ENCODE results near the gene MTMR12.
A peak's percentile ranks its signal among the peaks of the same experiment; 100 is the strongest.

The MTMR12 gene

GRCh38 chr5:32270946-32271345, 41.8 kb downstream of the MTMR12 start:
- no peak for DNase-seq

GRCh38 chr5:32270178-32270577, 42.6 kb downstream of the MTMR12 start:
- DNase-seq: no peak

DNA sequence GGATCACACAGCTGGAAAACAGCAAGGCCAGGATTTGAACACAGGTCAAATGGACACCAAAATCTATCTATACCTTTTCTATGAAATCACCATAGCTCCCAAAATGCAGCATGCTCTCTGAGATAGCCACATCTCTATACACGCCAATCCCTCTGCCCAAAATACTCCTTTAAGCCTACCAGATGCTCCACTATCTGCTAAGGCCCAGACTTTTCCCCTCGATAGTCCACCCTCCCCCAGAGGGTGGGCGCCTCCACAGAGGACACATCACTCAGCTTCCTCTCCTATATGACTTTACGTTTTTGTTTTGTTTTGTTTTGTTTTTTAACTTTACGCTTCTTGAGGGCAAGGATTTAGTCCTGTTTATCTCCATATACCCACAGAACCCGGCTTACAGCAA, 46.8 kb downstream of the MTMR12 start:
- no peak for DNase-seq

DNA sequence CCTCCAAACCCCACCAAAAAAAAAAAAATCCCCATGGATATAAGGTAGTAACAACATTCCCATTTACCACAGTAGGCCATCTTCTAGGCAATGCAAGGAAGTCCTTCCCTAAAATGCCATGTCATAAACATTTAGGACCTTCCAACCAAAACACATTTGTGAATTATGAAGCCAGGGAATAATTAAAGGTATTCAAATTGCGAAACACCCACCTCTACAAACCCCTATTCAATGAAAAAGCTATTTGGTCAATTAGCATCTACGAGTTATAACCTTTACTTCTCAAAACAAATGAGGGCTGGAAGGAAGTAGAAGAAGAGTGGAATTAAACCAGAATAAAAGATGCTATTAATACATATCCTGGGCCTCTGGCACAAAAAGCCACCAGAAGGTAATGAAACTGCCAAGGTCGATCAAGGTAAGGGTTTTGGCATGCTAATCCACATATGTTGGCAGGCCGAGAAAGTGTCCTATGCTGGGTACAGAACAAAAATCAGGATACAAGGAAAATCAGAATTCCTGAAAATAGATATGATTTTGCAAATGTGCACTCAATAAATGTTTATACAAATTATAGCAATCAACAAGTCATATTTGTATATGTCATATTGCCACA, 47.7 kb downstream of the MTMR12 start:
- DNase-seq: no peak

GRCh38 chr5:32263684-32264083, 49.1 kb downstream of the MTMR12 start:
- DNase-seq: no peak

DNA sequence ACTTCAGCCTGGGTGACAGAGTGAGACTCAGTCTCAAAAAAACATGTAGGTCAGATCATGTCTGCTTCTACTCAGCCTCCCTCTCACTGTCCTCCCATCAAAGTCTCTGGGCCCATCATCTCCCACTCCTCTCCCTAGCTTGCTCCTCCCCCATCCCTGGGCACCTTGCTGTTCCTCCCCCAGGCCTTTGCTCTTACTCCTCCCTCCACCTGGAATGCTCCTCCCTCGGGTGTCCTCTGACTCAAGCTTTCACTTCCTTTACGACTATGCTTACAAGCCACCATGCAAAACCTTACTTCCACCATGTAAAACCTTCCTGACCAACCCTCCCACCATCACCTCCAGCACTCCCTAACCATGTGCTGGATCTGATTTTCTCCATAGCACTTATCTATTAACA, 51.5 kb downstream of the MTMR12 start:
- DNase-seq: no peak

DNA sequence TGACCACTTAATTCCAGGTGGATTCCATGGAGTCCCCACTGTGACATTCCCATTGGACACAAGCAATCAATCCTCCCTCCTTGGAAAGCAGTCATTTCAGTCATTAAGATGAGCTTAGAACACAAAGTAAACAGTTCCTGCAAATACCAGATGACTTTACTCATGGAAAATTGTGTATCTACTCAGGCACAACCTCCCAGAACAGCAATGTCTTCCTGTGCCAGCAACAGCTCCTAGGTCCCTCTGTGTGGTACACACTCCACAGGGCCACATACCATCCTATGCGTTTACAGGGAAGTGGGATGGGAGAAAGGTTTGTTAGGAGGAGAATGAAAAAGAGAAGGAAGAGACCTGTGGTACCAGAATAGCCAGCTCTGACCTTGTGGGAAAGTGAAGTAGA, 53.7 kb downstream of the MTMR12 start:
- no peak for DNase-seq

- DNase-seq: no peak
Measured at GRCh38 chr5:32258424-32258823, 54.3 kb downstream of the MTMR12 start.

GRCh38 chr5:32255540-32255900, 57.2 kb downstream of the MTMR12 start:
- no peak for DNase-seq

DNA sequence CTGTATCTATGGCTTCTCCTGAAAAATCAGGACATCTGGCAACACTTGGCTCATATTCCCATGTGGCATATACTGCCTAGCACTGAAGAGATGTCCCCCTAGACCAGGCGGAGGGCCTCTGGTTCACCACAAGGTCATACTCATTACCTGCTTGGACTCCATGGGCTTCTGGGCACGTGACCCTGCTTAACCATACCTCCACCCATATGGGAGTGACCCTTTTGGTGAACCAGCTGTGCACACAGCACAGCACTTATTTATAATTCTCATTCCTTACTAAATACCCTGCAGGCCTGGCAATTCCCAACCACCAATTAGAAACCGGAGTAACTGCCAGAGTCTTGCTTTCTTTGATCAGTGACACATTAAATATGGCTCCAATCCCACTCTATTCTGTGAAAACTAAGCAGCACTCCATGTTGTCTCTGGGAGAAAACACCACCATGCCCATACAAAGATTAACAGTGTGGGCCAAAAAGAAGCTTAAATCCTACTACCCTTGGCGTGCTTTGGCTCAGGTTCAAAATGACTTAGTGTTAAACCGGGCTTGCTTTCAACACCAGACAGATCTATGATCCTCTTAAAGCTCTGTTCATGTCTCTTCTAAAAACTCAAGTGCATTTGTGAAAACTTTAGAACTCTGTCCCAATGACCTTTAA, 57.7 kb downstream of the MTMR12 start:
- no peak for DNase-seq

DNA sequence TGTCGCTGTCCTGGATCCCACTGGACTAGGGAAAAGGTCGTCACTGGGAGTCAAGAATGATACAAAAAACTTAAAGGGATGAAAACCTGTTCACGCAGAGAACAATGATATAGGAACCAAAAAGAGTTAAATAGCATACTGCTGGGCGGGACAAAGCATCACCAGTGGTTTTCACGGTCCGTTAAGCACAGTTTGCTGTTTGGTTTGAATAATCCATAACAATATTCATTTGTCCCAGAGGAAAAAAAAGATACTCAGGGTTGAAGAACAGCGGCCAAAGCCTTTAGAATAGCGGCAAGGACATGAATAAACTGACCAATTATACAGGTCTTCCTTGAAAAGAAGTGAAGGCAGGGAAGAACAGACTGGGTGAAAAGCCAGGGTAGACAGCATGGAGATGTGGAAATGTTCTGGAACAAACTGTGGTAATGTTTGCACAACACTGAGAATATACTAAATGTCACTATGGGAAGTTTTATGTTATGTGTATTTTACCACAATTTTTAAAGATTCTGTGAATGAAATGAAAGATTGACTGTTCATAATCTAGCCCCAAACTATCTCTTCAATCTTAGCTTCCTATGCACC, 60.8 kb downstream of the MTMR12 start:
- no peak for DNase-seq

DNA sequence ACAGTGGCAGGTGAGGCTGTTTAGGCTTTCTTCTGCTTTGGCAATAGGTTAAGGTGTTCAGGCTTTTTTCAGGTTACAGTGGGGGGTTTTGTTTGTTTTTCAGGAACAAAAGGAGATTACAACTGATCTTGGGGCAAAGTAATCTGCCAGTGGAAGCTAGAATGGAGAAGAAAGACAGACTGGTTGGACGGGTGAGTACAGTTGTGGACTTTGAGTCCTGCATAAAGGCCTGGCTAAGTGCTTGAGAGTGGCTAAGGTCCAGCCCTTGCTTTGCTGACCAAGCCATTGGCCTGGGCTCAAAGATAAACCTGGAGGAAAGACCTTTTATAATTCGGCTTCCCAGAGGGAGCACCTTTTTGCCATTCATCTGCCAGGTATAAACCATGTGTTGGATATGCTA, 63.1 kb downstream of the MTMR12 start:
- no peak for DNase-seq

DNA sequence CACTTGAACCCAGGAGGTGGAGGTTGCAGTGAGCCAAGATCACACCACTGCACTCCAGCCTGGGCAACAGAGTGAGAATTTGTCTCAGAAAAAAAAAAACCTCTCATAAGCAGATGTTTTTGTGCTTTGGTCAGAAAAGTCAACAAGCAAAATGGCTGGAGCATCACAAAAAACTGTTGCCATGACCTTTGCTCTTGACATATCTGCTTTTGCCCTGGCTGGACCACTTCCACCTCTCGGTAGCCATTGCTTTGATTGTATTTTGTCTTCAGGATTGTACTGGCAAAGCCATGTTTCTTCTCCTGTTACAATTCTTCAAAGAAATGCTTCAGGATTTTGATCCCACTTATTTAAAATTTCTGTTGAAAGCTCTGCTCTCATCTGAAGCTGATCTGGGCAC, 67.0 kb downstream of the MTMR12 start:
- DNase-seq: no peak

- DNase-seq: no peak
Measured at GRCh38 chr5:32244017-32244416, 68.7 kb downstream of the MTMR12 start.

- DNase-seq: no peak
Measured at GRCh38 chr5:32241034-32241783, 71.5 kb downstream of the MTMR12 start.

DNA sequence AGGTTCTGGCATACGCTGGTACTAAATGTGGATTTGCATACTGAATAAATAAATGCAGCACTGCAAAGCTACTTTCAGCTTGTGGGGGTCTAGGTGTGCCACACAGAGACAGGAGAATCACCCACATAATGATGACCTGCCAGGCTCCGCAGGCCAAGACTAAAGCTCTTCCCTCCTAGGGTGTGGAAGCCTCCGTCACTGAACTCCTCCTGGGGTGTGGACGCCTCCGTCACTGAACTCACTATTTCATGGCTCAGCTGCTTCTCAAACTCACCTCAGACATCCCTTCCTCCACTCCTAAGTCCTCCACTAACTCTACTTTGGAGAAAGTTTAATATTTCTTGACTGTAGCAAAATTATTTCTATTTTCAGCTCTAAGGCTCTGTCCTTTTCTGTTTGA, 73.4 kb downstream of the MTMR12 start:
- DNase-seq: no peak

- no peak for DNase-seq
Measured at GRCh38 chr5:32233696-32234447, 78.9 kb downstream of the MTMR12 start.

- DNase-seq: no peak
Measured at GRCh38 chr5:32233220-32233695, 79.5 kb downstream of the MTMR12 start.

DNA sequence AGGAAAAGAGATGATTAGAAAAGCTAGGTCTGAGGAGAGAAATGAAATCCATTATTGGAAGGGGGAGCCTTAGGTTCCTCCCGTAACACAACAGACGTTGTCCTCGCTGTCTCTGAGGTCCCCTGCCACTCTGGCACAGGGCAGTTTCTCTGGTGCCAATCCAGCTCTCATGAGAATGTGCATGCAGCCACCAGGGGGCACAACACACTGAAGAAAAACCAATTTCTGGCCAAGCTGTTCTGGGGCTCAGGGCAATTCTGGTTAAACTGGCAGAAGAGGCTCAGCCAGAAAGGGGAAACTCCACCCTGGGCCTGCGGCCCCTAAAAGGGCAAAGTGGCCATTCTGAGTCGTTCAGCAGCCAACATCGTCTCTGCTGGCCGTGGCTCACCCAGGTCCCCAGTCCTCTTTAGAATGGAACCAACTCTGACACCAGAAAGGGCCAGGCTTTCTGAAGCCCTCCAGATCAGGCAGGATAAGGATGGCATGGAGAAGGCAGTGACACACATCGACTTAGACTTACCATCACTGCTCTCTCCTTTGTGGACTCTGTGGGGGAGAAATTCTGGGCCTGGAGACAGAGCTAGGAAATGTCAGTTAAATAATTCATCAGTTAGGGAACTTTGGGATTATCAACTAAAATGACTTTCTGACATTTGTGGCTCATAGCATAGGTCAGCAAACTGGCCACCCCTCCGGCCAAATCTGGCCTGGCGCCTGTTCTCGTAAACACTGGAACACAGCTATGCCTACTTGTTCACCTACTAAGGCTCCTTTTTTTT, 80.1 kb downstream of the MTMR12 start:
- peak; percentile 77 for DNase-seq

GRCh38 chr5:32231929-32232328, 80.8 kb downstream of the MTMR12 start:
- DNase-seq: no peak

- DNase-seq: no peak
Measured at GRCh38 chr5:32231241-32231640, 81.5 kb downstream of the MTMR12 start.

GRCh38 chr5:32230356-32231099, 82.2 kb downstream of the MTMR12 start:
- DNase-seq: no peak
